ENCODE measurements around the gene SEMA3B. TPM values are rescaled to one million over a fixed set of nuclear protein-coding genes. Genes with fewer than 3 reads are reported as not detected.
A peak's percentile ranks its signal among the peaks of the same experiment; 100 is the strongest.

The SEMA3B gene
- total and polyA plus RNA-seq, 9 of the 15 experiments (the other 6 are each of a cell fraction or from before 2014, with no cell fraction given) = 0.03 to 1.8 (median 0.55) TPM; not detected in 1

- TF ChIP-seq ZBTB9 (CRISPR knock-in tag; IDR thresholded peaks at IDR 0.05) = no peak
- TF ChIP-seq HLTF (IDR thresholded peaks at IDR 0.05) = no peak
- TF ChIP-seq ZNF354B (CRISPR knock-in tag; IDR thresholded peaks at IDR 0.05) = no peak
- TF ChIP-seq MED1 (CRISPR knock-in tag; IDR thresholded peaks at IDR 0.05; ENCODE audit: borderline replicate concordance) = no peak
- no peak for TF ChIP-seq SIN3B (IDR thresholded peaks at IDR 0.05; ENCODE audit: low read depth)
- TF ChIP-seq HEY1 (CRISPR knock-in tag; IDR thresholded peaks at IDR 0.05; ENCODE audit: borderline replicate concordance) = no peak
- no peak for TF ChIP-seq THRB (CRISPR knock-in tag; conservative IDR thresholded peaks at IDR 0.05)
- no peak for TF ChIP-seq SRSF7 (optimal IDR thresholded peaks at IDR 0.05; ENCODE audit: low read depth, low read length)
- TF ChIP-seq ETS2 (tag; IDR thresholded peaks at IDR 0.05; ENCODE audit: borderline replicate concordance, poor library complexity, severe bottlenecking) = no peak
- no peak for TF ChIP-seq NR2F6 (CRISPR knock-in tag; IDR thresholded peaks at IDR 0.05)
- 0 out of 2 replicates have a peak, but pooled peaks have one; percentile 25 for TF ChIP-seq FOSL1 (tag; conservative IDR thresholded peaks at IDR 0.05)
- no peak for TF ChIP-seq RBM39 (optimal IDR thresholded peaks at IDR 0.05; ENCODE audit: low read depth, low read length)
- no peak for TF ChIP-seq MTA3 (IDR thresholded peaks at IDR 0.05; ENCODE audit: borderline replicate concordance)
- TF ChIP-seq PRDM10 (IDR thresholded peaks at IDR 0.05; ENCODE audit: partially characterized antibody) = no peak
- TF ChIP-seq E4F1 (CRISPR knock-in tag; IDR thresholded peaks at IDR 0.05; ENCODE audit: borderline replicate concordance) = no peak
- TF ChIP-seq ZNF121 (CRISPR knock-in tag; conservative IDR thresholded peaks at IDR 0.05) = no peak
- TF ChIP-seq ZNF23 (CRISPR knock-in tag; IDR thresholded peaks at IDR 0.05) = no peak
Observed at GRCh38 chr3:50299929-50300680, 31.2 kb downstream of the SEMA3B start (continued).
